ENCODE results near the gene SLC28A2. TPM values are rescaled to one million over a fixed set of nuclear protein-coding genes. Genes with fewer than 3 reads are reported as not detected.
"Not testable (repeated sequence)": the region's sequence is repeated elsewhere in the genome, so short reads cannot be mapped to it uniquely, and the experiment has no call there.

SLC28A2 gene
- polyA plus RNA-seq, 3 donors, result 0.48 to 0.82 (median 0.55) TPM

DNA sequence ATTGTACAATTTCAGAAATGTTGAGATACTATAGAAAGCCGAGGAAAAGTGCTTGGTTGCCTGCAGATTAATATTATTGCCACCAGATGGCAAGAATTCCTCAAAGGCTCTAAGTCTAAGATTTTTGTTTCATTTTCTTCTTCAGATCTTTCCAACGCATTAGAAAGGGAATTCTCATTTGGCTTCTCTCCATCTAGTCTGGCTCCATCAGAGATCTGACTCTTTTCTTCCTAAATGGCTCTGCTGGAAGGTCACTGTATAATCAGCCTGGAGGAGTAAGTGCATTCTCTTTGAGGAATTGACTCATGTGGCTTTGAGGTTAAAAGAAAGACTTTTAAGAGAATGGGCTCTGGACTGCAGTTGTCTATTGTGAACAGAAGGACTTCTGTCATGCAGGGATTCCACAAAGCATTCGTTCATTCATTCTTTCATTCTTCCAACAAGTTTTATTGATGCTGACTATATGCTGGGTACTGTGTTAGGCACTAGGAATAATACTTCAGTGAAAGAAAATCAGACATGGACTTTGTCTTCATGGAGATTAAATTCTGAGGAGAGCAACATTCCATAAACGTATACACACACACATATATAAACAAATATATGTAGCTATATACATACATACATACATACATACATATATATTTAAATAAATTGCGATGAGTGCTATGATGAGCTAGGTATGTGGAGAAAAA, 55.3 kb downstream of the SLC28A2 start:
- peak in 8 of 11 donors; percentile 12 to 37 (median 18) for DNase-seq (ENCODE audit: extremely low read depth in 1 of 11, low read depth in 9 of 11, low spot score in 4 of 11)

DNA sequence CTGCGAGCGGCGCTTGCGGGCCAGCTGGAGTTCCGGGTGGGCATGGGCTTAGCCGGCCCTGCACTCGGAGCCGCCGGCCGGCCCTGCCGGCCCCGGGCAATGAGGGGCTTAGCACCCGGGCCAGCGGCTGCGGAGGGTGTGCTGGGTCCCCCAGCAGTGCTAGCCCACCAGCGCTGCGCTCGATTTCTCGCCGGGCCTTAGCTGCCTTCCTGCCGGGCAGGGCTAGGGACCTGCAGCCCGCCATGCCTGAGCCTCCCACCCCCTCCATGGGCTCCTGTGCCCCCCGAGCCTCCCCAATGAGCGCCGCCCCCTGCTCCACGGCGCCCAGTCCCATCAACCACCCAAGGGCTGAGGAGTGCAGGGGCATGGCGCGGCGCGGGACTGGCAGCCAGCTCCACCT, 62.1 kb downstream of the SLC28A2 start:
- DNase-seq (ENCODE audit: extremely low read depth in 1 of 11, low read depth in 9 of 11, low spot score in 4 of 11), result not testable (repeated sequence)

DNA sequence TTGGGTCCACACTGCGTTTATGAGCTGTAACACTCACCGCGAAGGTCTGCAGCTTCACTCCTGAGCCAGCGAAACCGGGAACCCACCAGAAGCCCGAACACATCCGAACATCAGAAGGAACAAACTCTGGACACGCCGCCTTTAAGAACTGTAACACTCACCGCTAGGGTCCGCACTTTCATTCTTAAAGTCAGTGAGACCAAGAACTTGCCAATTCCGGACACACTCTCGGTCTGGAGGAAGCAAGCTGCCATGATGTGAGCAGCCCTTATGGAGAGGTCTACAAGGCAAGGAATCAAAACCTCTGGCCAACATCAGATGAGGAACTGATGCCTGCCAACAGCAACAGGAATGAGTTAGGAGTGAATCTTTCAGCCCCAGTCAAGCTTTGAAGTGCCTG, 62.9 kb downstream of the SLC28A2 start:
- no peak for DNase-seq (ENCODE audit: extremely low read depth in 1 of 11, low read depth in 9 of 11, low spot score in 4 of 11)

DNA sequence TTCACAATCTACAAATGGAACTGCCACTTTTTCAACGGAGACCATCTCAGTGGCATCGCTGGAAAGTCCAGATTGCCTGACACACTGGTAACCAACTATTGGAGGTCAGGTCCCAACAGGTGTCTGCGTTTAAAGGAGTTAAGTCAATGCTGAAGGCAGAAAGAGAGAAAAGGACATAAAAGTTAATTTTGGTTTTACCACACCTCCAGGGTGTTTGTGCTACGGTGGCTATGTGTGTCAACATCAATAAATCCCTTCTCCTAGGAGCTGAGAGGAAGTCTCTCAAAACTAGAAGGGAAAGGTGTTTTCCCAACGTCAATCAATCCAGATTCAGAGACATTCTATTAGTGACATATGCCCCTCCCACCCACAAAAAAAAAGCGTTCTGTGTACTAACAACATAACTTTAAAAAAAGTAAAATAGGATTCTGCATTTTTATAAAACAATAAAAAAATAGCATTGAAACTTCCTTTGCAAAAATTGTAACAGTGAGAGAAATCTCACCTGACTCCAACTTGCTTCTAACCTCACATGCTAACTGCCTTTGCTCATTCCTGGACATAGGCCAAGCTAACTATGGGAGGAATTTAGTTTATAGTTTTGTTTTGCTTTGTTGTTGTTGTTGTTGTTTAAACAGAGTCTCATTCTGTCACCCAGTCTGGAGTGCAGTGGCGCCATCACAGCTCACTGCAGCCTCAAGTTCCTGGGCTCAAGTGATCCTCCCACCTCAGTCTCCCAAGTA, 67.6 kb downstream of the SLC28A2 start:
- no peak for DNase-seq (ENCODE audit: extremely low read depth in 1 of 11, low read depth in 9 of 11, low spot score in 4 of 11)

DNA sequence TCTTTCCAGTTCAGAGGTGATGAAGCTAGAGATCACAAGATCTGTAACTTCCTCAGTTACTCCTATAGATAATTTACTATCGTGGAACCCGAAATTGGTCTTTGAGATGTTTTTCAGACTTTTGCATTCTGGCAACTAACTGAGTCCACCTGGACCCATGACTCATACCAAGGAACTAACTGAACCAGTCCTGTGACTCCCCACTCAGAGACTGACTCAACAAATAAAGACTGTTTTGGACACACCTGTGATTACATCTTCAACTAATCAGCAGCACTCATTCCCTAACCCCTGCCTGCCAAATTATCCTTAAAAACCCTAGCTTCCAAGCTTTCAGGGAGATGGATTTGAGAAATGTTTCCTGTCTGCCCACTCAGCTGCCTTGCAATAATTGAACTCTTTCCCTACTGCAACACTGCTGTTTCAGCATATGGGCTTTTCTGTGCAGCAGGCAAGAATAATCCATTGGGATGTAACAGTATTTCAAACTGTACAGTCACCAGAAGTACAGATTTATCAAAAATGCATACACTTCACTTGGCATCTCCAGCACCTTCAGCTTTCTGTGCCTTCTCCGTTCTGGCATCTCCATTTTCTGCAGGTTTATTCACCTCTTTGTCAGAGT, 68.7 kb downstream of the SLC28A2 start:
- DNase-seq (ENCODE audit: extremely low read depth in 1 of 11, low read depth in 9 of 11, low spot score in 4 of 11), result no peak

DNA sequence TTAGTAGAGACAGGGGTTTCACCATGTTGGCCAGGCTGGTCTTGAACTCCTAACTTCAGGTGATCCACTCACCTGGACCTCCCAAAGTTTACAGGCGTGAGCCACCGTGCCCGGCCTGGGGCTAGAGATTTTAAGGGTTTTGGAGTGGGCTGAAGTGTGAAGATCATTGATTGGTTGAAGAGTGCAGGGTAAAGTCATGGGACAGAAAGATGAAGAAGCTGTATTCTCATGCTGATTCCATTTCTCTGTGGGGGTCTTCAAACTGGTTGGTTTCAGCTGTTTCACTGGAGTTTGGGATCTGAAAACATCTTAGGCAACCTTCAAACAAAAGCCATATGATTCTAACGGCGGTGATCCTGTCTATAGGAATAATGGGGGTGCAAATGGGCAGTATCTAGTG, 74.2 kb downstream of the SLC28A2 start:
- no peak for DNase-seq (ENCODE audit: extremely low read depth in 1 of 11, low read depth in 9 of 11, low spot score in 4 of 11)

DNA sequence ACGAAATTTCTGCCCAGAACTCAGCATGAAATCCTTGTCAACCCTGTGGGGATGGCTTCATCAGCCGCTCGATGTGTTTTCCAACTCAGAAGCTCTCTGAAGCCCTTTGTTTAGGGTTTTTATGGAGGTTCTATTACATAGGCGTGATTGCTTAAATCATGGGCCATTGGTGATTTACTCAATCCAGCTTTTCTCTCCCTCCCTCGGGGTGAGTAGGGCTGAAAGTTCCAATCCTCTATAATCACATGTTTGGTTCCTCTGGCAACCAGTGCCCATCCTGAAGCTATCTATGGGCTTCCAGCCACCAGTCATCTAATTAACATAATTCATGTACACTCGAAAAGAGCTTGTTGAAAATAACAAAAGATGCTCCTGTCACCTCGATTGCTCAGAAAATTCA, 74.7 kb downstream of the SLC28A2 start:
- DNase-seq (ENCODE audit: extremely low read depth in 1 of 11, low read depth in 9 of 11, low spot score in 4 of 11), result no peak

Other genes with a start within 250 kb of the SLC28A2 start
- 10 to 100 TPM; 38.1 to 44.3 (median 41.7) TPM for gene SORD, start 229.0 kb upstream of the SLC28A2 start, polyA plus RNA-seq (ENCODE audit: insufficient read length in 3 of 3)
- under 1 TPM; 0.05 to 0.11 (median 0.07) TPM for gene DUOX2, start 138.1 kb upstream of the SLC28A2 start, polyA plus RNA-seq (ENCODE audit: insufficient read length in 3 of 3)
- gene DUOXA2, start 137.9 kb upstream of the SLC28A2 start, polyA plus RNA-seq (ENCODE audit: insufficient read length in 3 of 3), result not detected
- gene DUOXA1, start 122.4 kb upstream of the SLC28A2 start, polyA plus RNA-seq (ENCODE audit: insufficient read length in 3 of 3), result under 1 TPM; 0.16 to 0.56 (median 0.20) TPM
- gene DUOX1, start 122.2 kb upstream of the SLC28A2 start, polyA plus RNA-seq (ENCODE audit: insufficient read length in 3 of 3), result 1 to 10 TPM; 3.2 to 5.1 (median 3.8) TPM
- 10 to 100 TPM; 15.0 to 20.4 (median 16.5) TPM for gene SHF, start 64.3 kb upstream of the SLC28A2 start, polyA plus RNA-seq (ENCODE audit: insufficient read length in 3 of 3)
- gene GATM, start 126.3 kb downstream of the SLC28A2 start, polyA plus RNA-seq (ENCODE audit: insufficient read length in 3 of 3), result 100 to 1,000 TPM; 227 to 276 (median 255) TPM